ENCODE results near the gene MRPL46.

Gene MRPL46

GRCh38 chr15:88467073-88467934, at the start of gene MRPL46, which contains the start of gene MRPS11:
TSS of gene MRPL46 (minus strand) at chr15:88467388. CDS start at chr15:88467377, 11 bp downstream.
TSS of gene MRPS11 (plus strand) at chr15:88467708. CDS start at chr15:88467718, 10 bp downstream.
- ChIA-PET POLR2A (interaction anchor here (0.7 to 2.3 kb wide), 26 partner anchors 10 to 360 kb away, joined by 3 to 12 read pairs (median 4); partner anchors contain the start of genes AEN and ISG20), CTCF (interaction anchor here (0.9 to 1.5 kb wide), 5 partner anchors 11 to 234 kb away, joined by 3 to 5 read pairs (median 3); no protein-coding TSS in a partner anchor)
- DNase-seq (ENCODE audit: extremely low spot score) = peak; percentile 93
- TF ChIP-seq FOXA1 (IDR thresholded peaks at IDR 0.05) = no peak
- peak; percentile 56 for TF ChIP-seq ELF4 (IDR thresholded peaks at IDR 0.05)
- peak; percentile 81 for TF ChIP-seq NFRKB (IDR thresholded peaks at IDR 0.05)
- peak; percentile 92 for TF ChIP-seq L3MBTL2 (conservative IDR thresholded peaks at IDR 0.05)
- no peak for TF ChIP-seq CTBP1 (IDR thresholded peaks at IDR 0.05; ENCODE audit: borderline replicate concordance)
- peak; percentile 85 for TF ChIP-seq BHLHE40 (IDR thresholded peaks at IDR 0.05; ENCODE audit: borderline replicate concordance)

- CTCF ChIA-PET = no interaction called here
- DNase-seq (ENCODE audit: extremely low spot score) = no peak
- TF ChIP-seq ZNF384 (IDR thresholded peaks at IDR 0.05) (no peak), CTBP1 (IDR thresholded peaks at IDR 0.05; ENCODE audit: borderline replicate concordance) (no peak), NFRKB (IDR thresholded peaks at IDR 0.05) (no peak)
- POLR2A ChIA-PET = no interaction called here
These were observed 46.0 kb upstream of the MRPL46 start for GRCh38 chr15:88513195-88513594.

GRCh38 chr15:88512601-88513000, 45.4 kb upstream of the MRPL46 start:
- no peak for DNase-seq (ENCODE audit: extremely low spot score)
- TF ChIP-seq SP1 (IDR thresholded peaks at IDR 0.05) (no peak), L3MBTL2 (conservative IDR thresholded peaks at IDR 0.05) (no peak), BHLHE40 (IDR thresholded peaks at IDR 0.05; ENCODE audit: borderline replicate concordance) (no peak), PKNOX1 (IDR thresholded peaks at IDR 0.05) (no peak), ARNT (IDR thresholded peaks at IDR 0.05) (no peak)
- ChIA-PET POLR2A (no interaction called here), CTCF (no interaction called here)

- DNase-seq (ENCODE audit: extremely low spot score) = no peak
- no peak for TF ChIP-seq FOXM1 (IDR thresholded peaks at IDR 0.05; ENCODE audit: borderline replicate concordance)
- no peak for TF ChIP-seq ARNT (IDR thresholded peaks at IDR 0.05)
- no peak for TF ChIP-seq PKNOX1 (IDR thresholded peaks at IDR 0.05)
- TF ChIP-seq HDGF (IDR thresholded peaks at IDR 0.05; ENCODE audit: borderline replicate concordance) = no peak
- no peak for TF ChIP-seq L3MBTL2 (conservative IDR thresholded peaks at IDR 0.05)
- TF ChIP-seq ELF4 (IDR thresholded peaks at IDR 0.05) = no peak
- no peak for TF ChIP-seq CTBP1 (IDR thresholded peaks at IDR 0.05; ENCODE audit: borderline replicate concordance)
- TF ChIP-seq LEF1 (IDR thresholded peaks at IDR 0.05; ENCODE audit: borderline replicate concordance) = no peak
- ChIA-PET CTCF (no interaction called here), POLR2A (no interaction called here)
These were observed 44.9 kb upstream of the MRPL46 start for GRCh38 chr15:88512078-88512477.

GRCh38 chr15:88511161-88511560, 44.0 kb upstream of the MRPL46 start:
- POLR2A ChIA-PET = no interaction called here
- CTCF ChIA-PET = no interaction called here
- TF ChIP-seq L3MBTL2 (conservative IDR thresholded peaks at IDR 0.05) = no peak
- no peak for TF ChIP-seq ARNT (IDR thresholded peaks at IDR 0.05)
- no peak for TF ChIP-seq ELF4 (IDR thresholded peaks at IDR 0.05)
- no peak for TF ChIP-seq BHLHE40 (IDR thresholded peaks at IDR 0.05; ENCODE audit: borderline replicate concordance)
- TF ChIP-seq HDGF (IDR thresholded peaks at IDR 0.05; ENCODE audit: borderline replicate concordance) = no peak
- TF ChIP-seq TARDBP (IDR thresholded peaks at IDR 0.05) = no peak
- TF ChIP-seq ZNF384 (IDR thresholded peaks at IDR 0.05) = no peak
- no peak for TF ChIP-seq PKNOX1 (IDR thresholded peaks at IDR 0.05)
- DNase-seq (ENCODE audit: extremely low spot score) = no peak

GRCh38 chr15:88509964-88510363, 42.8 kb upstream of the MRPL46 start:
- POLR2A ChIA-PET = no interaction called here
- DNase-seq (ENCODE audit: extremely low spot score) = no peak
- CTCF ChIA-PET = no interaction called here
- TF ChIP-seq ZNF384 (IDR thresholded peaks at IDR 0.05) = no peak
- no peak for TF ChIP-seq HDGF (IDR thresholded peaks at IDR 0.05; ENCODE audit: borderline replicate concordance)
- no peak for TF ChIP-seq NFRKB (IDR thresholded peaks at IDR 0.05)
- TF ChIP-seq ELF4 (IDR thresholded peaks at IDR 0.05) = no peak
- no peak for TF ChIP-seq L3MBTL2 (conservative IDR thresholded peaks at IDR 0.05)
- TF ChIP-seq LEF1 (IDR thresholded peaks at IDR 0.05; ENCODE audit: borderline replicate concordance) = no peak
- no peak for TF ChIP-seq SP1 (IDR thresholded peaks at IDR 0.05)
- TF ChIP-seq ARNT (IDR thresholded peaks at IDR 0.05) = no peak
- no peak for TF ChIP-seq FOXA1 (IDR thresholded peaks at IDR 0.05)
- TF ChIP-seq PKNOX1 (IDR thresholded peaks at IDR 0.05) = no peak
- no peak for TF ChIP-seq CTBP1 (IDR thresholded peaks at IDR 0.05; ENCODE audit: borderline replicate concordance)
